ENCODE results near the gene ZBTB7B. TPM values are rescaled to one million over a fixed set of nuclear protein-coding genes. Genes with fewer than 3 reads are reported as not detected.

ZBTB7B gene
- polyA plus RNA-seq, 2 of the 4 experiments (the other 2 are of a cell fraction): 20.5 to 30.7 TPM

- no peak overlapping the region for H3K27ac ChIP-seq
- FAIRE-seq (no peak), DNase-seq (ENCODE audit: low read depth in 1 of 2, low spot score in 1 of 2) (no peak), ATAC-seq (no peak)
- TF ChIP-seq ZNF302 (CRISPR knock-in tag; IDR thresholded peaks at IDR 0.05) (no peak), RAD21 (conservative IDR thresholded peaks at IDR 0.05 in 1 of 2, IDR thresholded peaks at IDR 0.05 in 1 of 2) (no peak), CTCF (IDR thresholded peaks at IDR 0.05) (no peak), POLR2AphosphoS2 (conservative IDR thresholded peaks at IDR 0.05; ENCODE audit: low read length) (no peak)
- no peak overlapping the region for H3K4me2 ChIP-seq
- H3K9me3 ChIP-seq: no peaks in the 10 kb centered on the region
- POLR2A ChIA-PET: no interaction called here
- no peak overlapping the region for H3K4me3 ChIP-seq
- 76% methylated on average over 12 of the region's 12 CpGs for WGBS (ENCODE audit: missing lambda C conversion rate)
- CTCF ChIA-PET: interaction anchor here (1.8 kb wide), 1 partner anchor 52 kb away, joined by 6 read pairs; no protein-coding TSS in a partner anchor
- H3K4me1 ChIP-seq: peaks cover 2% of the 10 kb centered on the region
These were observed 30.3 kb downstream of the ZBTB7B start for GRCh38 chr1:155032886-155033285.

- H3K27ac ChIP-seq: no peak within 1 kb of the TSS; a peak in 1 of 6 replicates
- 90% methylated on average over 9 of the region's 9 CpGs for WGBS (ENCODE audit: missing lambda C conversion rate)
- ChIA-PET POLR2A (no interaction called here), CTCF (interaction anchor here (1.8 kb wide), 1 partner anchor 52 kb away, joined by 6 read pairs; no protein-coding TSS in a partner anchor)
- H3K4me3 ChIP-seq: no peak within 1 kb of the TSS
- TF ChIP-seq RAD21 (conservative IDR thresholded peaks at IDR 0.05 in 1 of 2, IDR thresholded peaks at IDR 0.05 in 1 of 2): no peak
- FAIRE-seq (no peak), ATAC-seq (no peak), DNase-seq (ENCODE audit: low read depth in 1 of 2, low spot score in 1 of 2) (no peak)
- no peak within 1 kb of the TSS for H3K4me2 ChIP-seq
- H3K9me3 ChIP-seq: no peaks in the 10 kb centered on the region
- peaks cover 8% of the 10 kb centered on the region for H3K4me1 ChIP-seq
These were observed 30.9 kb downstream of the ZBTB7B start, which contains the start of the genes DCST1 and DCST2 for GRCh38 chr1:155033524-155033923. Gene DCST1 (plus strand): TSS chr1:155033824. CDS start chr1:155034037, 213 bp downstream. Gene DCST2 (minus strand): TSS chr1:155033781. CDS start chr1:155033701, 80 bp downstream.

GRCh38 chr1:155034318-155035208, 32.0 kb downstream of the ZBTB7B start:
- ChIA-PET POLR2A (interaction anchor here (0.6 kb wide), 1 partner anchor 9 kb away, joined by 5 read pairs; no protein-coding TSS in a partner anchor), CTCF (interaction anchor here (1.1 kb wide), 1 partner anchor 138 kb away, joined by 4 read pairs; the partner anchor contains the start of gene KRTCAP2)
- peaks cover 19% of the 10 kb centered on the region for H3K4me1 ChIP-seq
- no peak overlapping the region for H3K4me3 ChIP-seq
- no peaks in the 10 kb centered on the region for H3K9me3 ChIP-seq
- 79% methylated on average over 20 of the region's 20 CpGs for WGBS (ENCODE audit: missing lambda C conversion rate)
- H3K4me2 ChIP-seq: no peak overlapping the region
- FAIRE-seq: no peak
- DNase-seq (ENCODE audit: low read depth in 1 of 2, low spot score in 1 of 2): no peak
- no peak for ATAC-seq
- TF ChIP-seq EHMT2 (IDR thresholded peaks at IDR 0.05; ENCODE audit: low read depth) (no peak), PHF8 (IDR thresholded peaks at IDR 0.05; ENCODE audit: borderline replicate concordance, low read depth) (no peak)
- no peak overlapping the region; a peak in 1 of 6 replicates for H3K27ac ChIP-seq

GRCh38 chr1:155035936-155036335, 33.3 kb downstream of the ZBTB7B start:
- Histone ChIP-seq H3K4me3 (no peak overlapping the region), H3K4me2 (no peak overlapping the region), H3K4me1 (peaks cover 20% of the 10 kb centered on the region), H3K9me3 (no peaks in the 10 kb centered on the region), H3K27ac (peak overlapping the region in 1 of 2 experiments; percentile 62; a peak in 1 of 6 replicates)
- ChIA-PET POLR2A (no interaction called here), CTCF (interaction anchor here (1.0 kb wide), 1 partner anchor 48 kb away, joined by 3 read pairs; no protein-coding TSS in a partner anchor)
- FAIRE-seq (no peak), ATAC-seq (no peak), DNase-seq (ENCODE audit: low read depth in 1 of 2, low spot score in 1 of 2) (no peak)
- WGBS (ENCODE audit: missing lambda C conversion rate): 96% methylated on average over 2 of the region's 2 CpGs
- TF ChIP-seq BCL3 (IDR thresholded peaks at IDR 0.05) (no peak), CHD2 (IDR thresholded peaks at IDR 0.05; ENCODE audit: low read length, partially characterized antibody) (no peak), RCOR1 (IDR thresholded peaks at IDR 0.05; ENCODE audit: low read depth, low read length) (no peak), NPAS2 (CRISPR knock-in tag; IDR thresholded peaks at IDR 0.05; ENCODE audit: borderline replicate concordance) (no peak)

Measured in A549 (cell line).